Liver (tissue), 9 donors: ENCODE data around the gene SOST. TPM values are rescaled to one million over a fixed set of nuclear protein-coding genes. Genes with fewer than 3 reads are reported as not detected.

Source experiments
- DNase-seq: peaks from one replicate; pipeline ENCODE4 v3.0.0-alpha.2; 2017; ENCODE audit warnings: low spot score
- H3K27ac ChIP-seq, 2 donors: one replicate each; pipeline ENCODE4 v1.7.0; 2013; ENCODE audit warnings: inconsistent platforms in 2 of 2, low read length in 2 of 2, control low read depth in 1 of 2, low read depth in 1 of 2, mild to moderate bottlenecking in 1 of 2
- H3K27me3 ChIP-seq, 4 donors: one replicate each; pipeline versions ENCODE4 v1.6.1 to v1.7.0; 2013; ENCODE audit warnings: low read length in 3 of 4, inconsistent platforms in 1 of 4, mild to moderate bottlenecking in 1 of 4, moderate library complexity in 1 of 4; ENCODE audit not compliant: control insufficient read depth in 4 of 4, insufficient read depth in 4 of 4
- H3K36me3 ChIP-seq, 4 donors: one replicate each; pipeline versions ENCODE4 v1.6.1 to v1.7.0; 2013; ENCODE audit warnings: low read length in 3 of 4, mild to moderate bottlenecking in 3 of 4, low read depth in 1 of 4, moderate library complexity in 1 of 4; ENCODE audit not compliant: control insufficient read depth in 4 of 4, insufficient read depth in 3 of 4
- H3K4me1 ChIP-seq, 4 donors: one replicate each; pipeline versions ENCODE4 v1.6.1 to v1.7.0; 2013; ENCODE audit warnings: low read length in 3 of 4, mild to moderate bottlenecking in 3 of 4, moderate library complexity in 1 of 4; ENCODE audit not compliant: control insufficient read depth in 4 of 4, insufficient read depth in 4 of 4
- H3K4me3 ChIP-seq, 3 donors: one replicate each; pipeline versions ENCODE4 v1.6.1 to v1.7.0; 2013; ENCODE audit warnings: low read length in 3 of 3, control low read depth in 1 of 3, low read depth in 1 of 3, mild to moderate bottlenecking in 1 of 3
- H3K9ac ChIP-seq, 2 donors: one replicate each; pipeline ENCODE4 v1.7.0; 2013; ENCODE audit warnings: low read length in 2 of 2, mild to moderate bottlenecking in 2 of 2, moderate library complexity in 2 of 2, control low read depth in 1 of 2, low read depth in 1 of 2
- H3K9me3 ChIP-seq, 4 donors: one replicate each; pipeline versions ENCODE4 v1.6.1 to v1.7.0; 2013; ENCODE audit warnings: low read length in 3 of 4; ENCODE audit not compliant: control insufficient read depth in 4 of 4
- EGR1 ChIP-seq, 2 donors: IDR thresholded peaks; 2 replicates each; pipeline ENCODE4 v1.6.1; 2016 to 2018; ENCODE audit warnings: antibody characterized with exemption in 2 of 2, low read depth in 2 of 2
- FOXA1 ChIP-seq: IDR thresholded peaks from 2 replicates; pipeline ENCODE4 v1.6.1; 2016; ENCODE audit warnings: antibody characterized with exemption
- FOXA2 ChIP-seq: IDR thresholded peaks from 2 replicates; pipeline ENCODE4 v1.6.1; 2016; ENCODE audit warnings: antibody characterized with exemption
- GABPA ChIP-seq, 2 donors: IDR thresholded peaks in 1 of 2; conservative IDR thresholded peaks in 1 of 2; 2 replicates each; pipeline ENCODE4 v1.6.1; 2016; ENCODE audit warnings: antibody characterized with exemption in 2 of 2, mild to moderate bottlenecking in 1 of 2, moderate library complexity in 1 of 2
- HNF4A ChIP-seq, 2 donors: conservative IDR thresholded peaks; 2 replicates each; pipeline ENCODE4 v1.6.1; 2016; ENCODE audit warnings: antibody characterized with exemption in 2 of 2, mild to moderate bottlenecking in 2 of 2
- JUND ChIP-seq, 2 donors: IDR thresholded peaks; 2 replicates each; pipeline ENCODE4 v1.6.1; 2016; ENCODE audit warnings: antibody characterized with exemption in 2 of 2
- NR2F2 ChIP-seq: IDR thresholded peaks from 2 replicates; pipeline ENCODE4 v1.6.1; 2016; ENCODE audit warnings: antibody characterized with exemption
- RAD21 ChIP-seq, 2 donors: IDR thresholded peaks; 2 replicates each; pipeline ENCODE4 v1.6.1; 2016; ENCODE audit warnings: antibody characterized with exemption in 2 of 2, mild to moderate bottlenecking in 2 of 2
- RXRA ChIP-seq, 2 donors: IDR thresholded peaks; 2 replicates each; pipeline ENCODE4 v1.6.1; 2017 to 2018; ENCODE audit warnings: antibody characterized with exemption in 2 of 2, mild to moderate bottlenecking in 1 of 2
- SP1 ChIP-seq: IDR thresholded peaks from 2 replicates; pipeline ENCODE4 v1.6.1; 2018; ENCODE audit warnings: antibody characterized with exemption, mild to moderate bottlenecking
- YY1 ChIP-seq: IDR thresholded peaks from 2 replicates; pipeline ENCODE4 v1.6.1; 2016; ENCODE audit warnings: antibody characterized with exemption, mild to moderate bottlenecking
- WGBS: extraction: QIAGEN DNeasy Blood & Tissue Kit; methylation state at CpG from one replicate; pipeline ENCODE4 v1.1.7; 2013; 5-methylcytosine and 5-hydroxymethylcytosine counted together
- polyA plus RNA-seq, 2 donors: library from polyadenylated mRNA; stranded (reverse) in 1 of 2; unstranded in 1 of 2; fragments of 200-250 nt in 1 of 2; fragments of >200 nt in 1 of 2; fragmentation: Nextera tagmentation in 1 of 2; extraction: Ambion mirVana in 1 of 2; gene quantifications; one replicate each; pipeline versions ENCODE4 v1.2.1 to v1.2.3, GENCODE V29; 2013 to 2015
- total RNA-seq, 2 donors: library from RNA; depleted of rRNA; stranded (reverse); fragments of >200 nt; gene quantifications; one replicate each; pipeline ENCODE4 v1.2.3, GENCODE V29; 2014
- TF ChIP-seq, protein P1 (sequence below): IDR thresholded peaks from 2 replicates; pipeline ENCODE4 v1.6.1; 2016; ENCODE audit warnings: antibody characterized with exemption, mild to moderate bottlenecking
- TF ChIP-seq, protein P2 (sequence below): IDR thresholded peaks from 2 replicates; pipeline ENCODE4 v1.6.1; 2016; ENCODE audit warnings: antibody characterized with exemption
- TF ChIP-seq, protein P3 (sequence below): IDR thresholded peaks from 2 replicates; pipeline ENCODE4 v1.6.1; 2016; ENCODE audit warnings: antibody characterized with exemption
- TF ChIP-seq, protein P4 (sequence below): fragments of 150-350 bp; IDR thresholded peaks from 2 replicates; pipeline ENCODE4 v1.5.1; 2017; ENCODE audit warnings: improper control_type of control experiment, low read depth, low read length; ENCODE audit not compliant: missing input control
- donor health status: healthy.
- donor health status: healthy.
- donor health status: healthy.
- donor health status: healthy.
- donor health status: healthy.

Gene SOST
- total and polyA plus RNA-seq, 4 donors, result not detected

DNA sequence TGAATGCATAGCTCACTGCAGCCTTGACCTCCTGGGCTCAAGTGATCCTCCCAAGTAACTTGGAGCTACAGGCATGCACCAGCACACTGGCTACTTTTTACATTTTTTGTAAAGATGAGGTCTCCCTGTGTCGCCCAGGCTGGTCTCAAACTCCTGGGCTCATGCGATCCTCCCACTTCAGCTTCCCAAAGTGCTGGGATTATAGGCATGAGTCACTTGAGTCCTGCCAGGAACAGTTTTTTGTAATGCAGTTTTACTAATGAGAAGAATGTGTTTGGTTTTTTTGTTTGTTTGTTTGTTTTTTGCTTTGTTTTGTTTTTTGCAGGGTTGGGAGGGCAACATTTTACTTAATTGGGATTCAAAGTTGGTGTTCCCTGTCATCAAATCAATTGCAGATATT lies 22.2 kb downstream of the SOST start:
- DNase-seq, result no peak
- no peak for TF ChIP-seq FOXA1
- no peak for TF ChIP-seq JUND (IDR thresholded peaks at IDR 0.05)
- TF ChIP-seq FOXA2, result no peak
- no peaks in the 10 kb centered on the region for H3K9me3 ChIP-seq
- 95% methylated on average over 2 of the region's 2 CpGs for WGBS
- H3K36me3 ChIP-seq, result no peaks in the 10 kb centered on the region
- no peak overlapping the region for H3K27ac ChIP-seq
- H3K4me1 ChIP-seq, result no peaks in the 10 kb centered on the region
- H3K27me3 ChIP-seq, result no peaks in the 10 kb centered on the region
- no peak overlapping the region for H3K9ac ChIP-seq
- H3K4me3 ChIP-seq, result no peak overlapping the region

DNA sequence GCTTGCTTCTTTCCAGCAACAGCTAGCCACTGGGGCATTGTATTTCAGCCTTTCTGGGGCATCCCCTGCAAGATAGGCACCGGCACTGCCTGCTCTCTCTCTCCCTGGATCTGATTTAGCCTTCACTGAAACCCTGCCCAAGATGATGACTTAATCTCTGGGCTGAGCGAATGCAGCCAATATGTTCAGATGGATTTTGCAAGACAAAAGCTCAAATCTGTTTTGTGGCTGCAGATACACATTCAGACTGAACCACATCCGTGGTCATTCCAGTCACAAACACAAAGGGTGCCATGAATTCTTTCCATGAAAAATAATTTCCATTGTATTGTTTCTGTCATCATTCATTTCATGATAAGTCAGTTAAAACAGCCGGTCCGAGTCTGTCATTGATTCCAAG lies 24.2 kb downstream of the SOST start:
- no peak for DNase-seq
- TF ChIP-seq JUND (IDR thresholded peaks at IDR 0.05) (no peak), GABPA (IDR thresholded peaks at IDR 0.05 in 1 of 2, conservative IDR thresholded peaks at IDR 0.05 in 1 of 2) (no peak), YY1 (no peak), NR2F2 (no peak), SP1 (no peak), RAD21 (IDR thresholded peaks at IDR 0.05) (no peak), EGR1 (IDR thresholded peaks at IDR 0.05; ENCODE audit: low read depth in 2 of 2) (no peak), RXRA (IDR thresholded peaks at IDR 0.05) (no peak), HNF4A (conservative IDR thresholded peaks at IDR 0.05) (no peak)
- TF ChIP-seq, protein P1, sequence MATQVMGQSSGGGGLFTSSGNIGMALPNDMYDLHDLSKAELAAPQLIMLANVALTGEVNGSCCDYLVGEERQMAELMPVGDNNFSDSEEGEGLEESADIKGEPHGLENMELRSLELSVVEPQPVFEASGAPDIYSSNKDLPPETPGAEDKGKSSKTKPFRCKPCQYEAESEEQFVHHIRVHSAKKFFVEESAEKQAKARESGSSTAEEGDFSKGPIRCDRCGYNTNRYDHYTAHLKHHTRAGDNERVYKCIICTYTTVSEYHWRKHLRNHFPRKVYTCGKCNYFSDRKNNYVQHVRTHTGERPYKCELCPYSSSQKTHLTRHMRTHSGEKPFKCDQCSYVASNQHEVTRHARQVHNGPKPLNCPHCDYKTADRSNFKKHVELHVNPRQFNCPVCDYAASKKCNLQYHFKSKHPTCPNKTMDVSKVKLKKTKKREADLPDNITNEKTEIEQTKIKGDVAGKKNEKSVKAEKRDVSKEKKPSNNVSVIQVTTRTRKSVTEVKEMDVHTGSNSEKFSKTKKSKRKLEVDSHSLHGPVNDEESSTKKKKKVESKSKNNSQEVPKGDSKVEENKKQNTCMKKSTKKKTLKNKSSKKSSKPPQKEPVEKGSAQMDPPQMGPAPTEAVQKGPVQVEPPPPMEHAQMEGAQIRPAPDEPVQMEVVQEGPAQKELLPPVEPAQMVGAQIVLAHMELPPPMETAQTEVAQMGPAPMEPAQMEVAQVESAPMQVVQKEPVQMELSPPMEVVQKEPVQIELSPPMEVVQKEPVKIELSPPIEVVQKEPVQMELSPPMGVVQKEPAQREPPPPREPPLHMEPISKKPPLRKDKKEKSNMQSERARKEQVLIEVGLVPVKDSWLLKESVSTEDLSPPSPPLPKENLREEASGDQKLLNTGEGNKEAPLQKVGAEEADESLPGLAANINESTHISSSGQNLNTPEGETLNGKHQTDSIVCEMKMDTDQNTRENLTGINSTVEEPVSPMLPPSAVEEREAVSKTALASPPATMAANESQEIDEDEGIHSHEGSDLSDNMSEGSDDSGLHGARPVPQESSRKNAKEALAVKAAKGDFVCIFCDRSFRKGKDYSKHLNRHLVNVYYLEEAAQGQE, result no peak
- TF ChIP-seq, protein P2, sequence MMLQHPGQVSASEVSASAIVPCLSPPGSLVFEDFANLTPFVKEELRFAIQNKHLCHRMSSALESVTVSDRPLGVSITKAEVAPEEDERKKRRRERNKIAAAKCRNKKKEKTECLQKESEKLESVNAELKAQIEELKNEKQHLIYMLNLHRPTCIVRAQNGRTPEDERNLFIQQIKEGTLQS, result no peak
- TF ChIP-seq, protein P3, sequence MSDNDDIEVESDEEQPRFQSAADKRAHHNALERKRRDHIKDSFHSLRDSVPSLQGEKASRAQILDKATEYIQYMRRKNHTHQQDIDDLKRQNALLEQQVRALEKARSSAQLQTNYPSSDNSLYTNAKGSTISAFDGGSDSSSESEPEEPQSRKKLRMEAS, result no peak
- TF ChIP-seq, protein P4, sequence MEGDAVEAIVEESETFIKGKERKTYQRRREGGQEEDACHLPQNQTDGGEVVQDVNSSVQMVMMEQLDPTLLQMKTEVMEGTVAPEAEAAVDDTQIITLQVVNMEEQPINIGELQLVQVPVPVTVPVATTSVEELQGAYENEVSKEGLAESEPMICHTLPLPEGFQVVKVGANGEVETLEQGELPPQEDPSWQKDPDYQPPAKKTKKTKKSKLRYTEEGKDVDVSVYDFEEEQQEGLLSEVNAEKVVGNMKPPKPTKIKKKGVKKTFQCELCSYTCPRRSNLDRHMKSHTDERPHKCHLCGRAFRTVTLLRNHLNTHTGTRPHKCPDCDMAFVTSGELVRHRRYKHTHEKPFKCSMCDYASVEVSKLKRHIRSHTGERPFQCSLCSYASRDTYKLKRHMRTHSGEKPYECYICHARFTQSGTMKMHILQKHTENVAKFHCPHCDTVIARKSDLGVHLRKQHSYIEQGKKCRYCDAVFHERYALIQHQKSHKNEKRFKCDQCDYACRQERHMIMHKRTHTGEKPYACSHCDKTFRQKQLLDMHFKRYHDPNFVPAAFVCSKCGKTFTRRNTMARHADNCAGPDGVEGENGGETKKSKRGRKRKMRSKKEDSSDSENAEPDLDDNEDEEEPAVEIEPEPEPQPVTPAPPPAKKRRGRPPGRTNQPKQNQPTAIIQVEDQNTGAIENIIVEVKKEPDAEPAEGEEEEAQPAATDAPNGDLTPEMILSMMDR, result no peak
- H3K4me3 ChIP-seq, result no peak overlapping the region

More for the DNA sequence above, 24.2 kb downstream of the SOST start:
- H3K4me1 ChIP-seq, result no peaks in the 10 kb centered on the region
- H3K27me3 ChIP-seq, result no peaks in the 10 kb centered on the region
- H3K9ac ChIP-seq, result no peak overlapping the region
- H3K27ac ChIP-seq, result no peak overlapping the region
- WGBS, result 73% methylated on average over 5 of the region's 5 CpGs
- no peaks in the 10 kb centered on the region for H3K9me3 ChIP-seq
- no peaks in the 10 kb centered on the region for H3K36me3 ChIP-seq
